Kidney (tissue), 14 donors: ENCODE measurements around the gene CCDC136. TPM values are rescaled to one million over a fixed set of nuclear protein-coding genes. Genes with fewer than 3 reads are reported as not detected.

ENCODE experiments used
- DNase-seq, 5 donors: peaks; one replicate each; pipeline ENCODE4 v3.0.0-alpha.2; 2013 to 2020
- FAIRE-seq: peaks from 2 replicates; lab custom pipeline; 2012; peaks lifted over from hg19 to GRCh38; lab: Jason Lieb, UNC
- H3K27ac ChIP-seq, 2 donors: one replicate each; pipeline ENCODE4 v1.7.0; 2013; ENCODE audit warnings: low read depth in 2 of 2, low read length in 2 of 2, inconsistent platforms in 1 of 2
- H3K27me3 ChIP-seq: one replicate; pipeline ENCODE4 v1.7.1; 2013; ENCODE audit warnings: low read length, inconsistent platforms; ENCODE audit not compliant: control insufficient read depth, insufficient read depth
- H3K36me3 ChIP-seq, 3 donors: one replicate each; pipeline versions ENCODE4 v1.7.0 to v1.7.1; 2013; ENCODE audit warnings: low read length in 3 of 3, control low read depth in 1 of 3, inconsistent platforms in 1 of 3; ENCODE audit not compliant: insufficient read depth in 3 of 3, control insufficient read depth in 2 of 3
- H3K4me1 ChIP-seq, 3 donors: one replicate each; pipeline versions ENCODE4 v1.7.0 to v1.7.1; 2013; ENCODE audit warnings: low read length in 3 of 3, inconsistent platforms in 1 of 3, low read depth in 1 of 3; ENCODE audit not compliant: control insufficient read depth in 2 of 3, insufficient read depth in 2 of 3
- H3K4me3 ChIP-seq, 3 donors: one replicate each; pipeline versions ENCODE4 v1.7.0 to v1.8.1; 2013; ENCODE audit warnings: low read length in 3 of 3, control low read depth in 1 of 3, inconsistent platforms in 1 of 3
- H3K9ac ChIP-seq, 3 donors: one replicate each; pipeline versions ENCODE4 v1.7.0 to v1.7.1; 2013; ENCODE audit warnings: low read length in 3 of 3, control low read depth in 1 of 3, inconsistent platforms in 1 of 3
- H3K9me3 ChIP-seq, 3 donors: one replicate each; pipeline versions ENCODE4 v1.7.0 to v1.7.1; 2013; ENCODE audit warnings: low read length in 3 of 3, control low read depth in 1 of 3, inconsistent platforms in 1 of 3; ENCODE audit not compliant: control insufficient read depth in 2 of 3, insufficient read depth in 1 of 3
- intact Hi-C: fragments of 100-400 bp; cut with DNase I; formaldehyde crosslinking; loops from one replicate; pipeline ENCODE4 v1.11.1; 2022
- polyA plus RNA-seq: library from polyadenylated mRNA; stranded (reverse); fragments of 350-450 nt; fragmentation: Illumina TruSeq; extraction: RNeasy Lipid Tissue Mini Kit (QIAGEN cat#74804); gene quantifications from one replicate; pipeline ENCODE4 v1.2.3, GENCODE V29; 2014; ENCODE audit warnings: low read depth, low replicate concordance; ENCODE audit not compliant: insufficient read depth
- total RNA-seq: library from RNA; stranded (reverse); fragmentation: NEBNext Ultra II Directional; extraction: Animal tissue kit (Norgen Biotek cat#: 25700); gene quantifications from one replicate; pipeline ENCODE4 v1.2.1, GENCODE V29; 2021
- TF ChIP-seq, protein P1 (sequence below): IDR thresholded peaks from 3 replicates; pipeline ENCODE4 v1.5.1; 2012; ENCODE audit warnings: mild to moderate bottlenecking, moderate library complexity, borderline replicate concordance; ENCODE audit not compliant: insufficient read depth; ENCODE audit errors: extremely low read depth
- donor health status: control.
- donor health status: control.
- donor health status: control.
- donor health status: control.
- donor health status: control.
- donor health status: DM: yes; HTN: yes; CAD: no.
- donor health status: Normal renal cell carcinoma (clear cell type).

Gene CCDC136
- total and polyA plus RNA-seq, 2 donors from 2014 or later = 1.4 to 4.2 TPM

DNA sequence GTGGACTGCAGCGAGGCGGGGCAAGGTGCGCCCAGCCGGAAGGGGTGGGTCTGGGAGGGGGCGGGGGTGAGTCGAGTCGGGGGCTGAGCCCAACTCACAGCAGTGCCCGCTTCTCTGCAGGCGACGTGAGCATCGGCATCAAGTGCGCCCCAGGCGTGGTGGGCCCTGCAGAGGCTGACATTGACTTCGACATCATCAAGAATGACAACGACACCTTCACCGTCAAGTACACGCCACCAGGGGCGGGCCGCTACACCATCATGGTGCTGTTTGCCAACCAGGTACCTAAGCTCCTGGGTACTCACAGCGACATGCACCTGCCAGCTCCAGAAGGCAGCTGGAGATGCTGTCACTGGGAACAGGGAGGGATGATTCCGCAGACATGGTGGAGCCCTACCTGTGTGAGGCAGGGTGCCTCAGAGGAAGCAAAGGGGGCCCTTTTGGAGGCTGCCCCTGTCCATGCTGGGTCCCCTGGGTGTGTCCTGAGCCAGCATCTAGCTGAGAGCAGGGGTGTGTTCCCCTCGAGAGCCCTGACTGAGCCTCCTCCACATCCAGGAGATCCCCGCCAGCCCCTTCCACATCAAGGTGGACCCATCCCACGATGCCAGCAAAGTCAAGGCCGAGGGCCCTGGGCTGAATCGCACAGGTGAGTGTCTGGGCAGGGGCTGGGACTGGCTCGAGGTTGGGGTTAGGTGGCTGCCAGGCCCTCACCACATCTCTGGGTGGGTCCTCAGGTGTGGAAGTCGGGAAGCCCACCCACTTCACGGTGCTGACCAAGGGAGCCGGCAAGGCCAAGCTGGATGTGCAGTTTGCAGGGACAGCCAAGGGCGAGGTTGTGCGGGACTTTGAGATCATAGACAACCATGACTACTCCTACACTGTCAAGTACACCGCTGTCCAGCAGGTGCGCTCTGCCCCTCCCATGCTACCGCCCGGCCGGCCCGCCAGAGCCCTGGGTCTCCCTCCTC is 51.2 kb downstream of the CCDC136 start:
- intact Hi-C loops = no loop called here
- TF ChIP-seq, protein P1, sequence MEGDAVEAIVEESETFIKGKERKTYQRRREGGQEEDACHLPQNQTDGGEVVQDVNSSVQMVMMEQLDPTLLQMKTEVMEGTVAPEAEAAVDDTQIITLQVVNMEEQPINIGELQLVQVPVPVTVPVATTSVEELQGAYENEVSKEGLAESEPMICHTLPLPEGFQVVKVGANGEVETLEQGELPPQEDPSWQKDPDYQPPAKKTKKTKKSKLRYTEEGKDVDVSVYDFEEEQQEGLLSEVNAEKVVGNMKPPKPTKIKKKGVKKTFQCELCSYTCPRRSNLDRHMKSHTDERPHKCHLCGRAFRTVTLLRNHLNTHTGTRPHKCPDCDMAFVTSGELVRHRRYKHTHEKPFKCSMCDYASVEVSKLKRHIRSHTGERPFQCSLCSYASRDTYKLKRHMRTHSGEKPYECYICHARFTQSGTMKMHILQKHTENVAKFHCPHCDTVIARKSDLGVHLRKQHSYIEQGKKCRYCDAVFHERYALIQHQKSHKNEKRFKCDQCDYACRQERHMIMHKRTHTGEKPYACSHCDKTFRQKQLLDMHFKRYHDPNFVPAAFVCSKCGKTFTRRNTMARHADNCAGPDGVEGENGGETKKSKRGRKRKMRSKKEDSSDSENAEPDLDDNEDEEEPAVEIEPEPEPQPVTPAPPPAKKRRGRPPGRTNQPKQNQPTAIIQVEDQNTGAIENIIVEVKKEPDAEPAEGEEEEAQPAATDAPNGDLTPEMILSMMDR = no peak
- Histone ChIP-seq H3K4me1 (no peaks in the 10 kb centered on the region), H3K27me3 (no peaks in the 10 kb centered on the region), H3K36me3 (no peaks in the 10 kb centered on the region), H3K9me3 (no peaks in the 10 kb centered on the region), H3K27ac (no peak overlapping the region), H3K4me3 (no peak overlapping the region), H3K9ac (no peak overlapping the region)
- FAIRE-seq (no peak), DNase-seq (peak in 1 of 5 donors; percentile 66)

DNA sequence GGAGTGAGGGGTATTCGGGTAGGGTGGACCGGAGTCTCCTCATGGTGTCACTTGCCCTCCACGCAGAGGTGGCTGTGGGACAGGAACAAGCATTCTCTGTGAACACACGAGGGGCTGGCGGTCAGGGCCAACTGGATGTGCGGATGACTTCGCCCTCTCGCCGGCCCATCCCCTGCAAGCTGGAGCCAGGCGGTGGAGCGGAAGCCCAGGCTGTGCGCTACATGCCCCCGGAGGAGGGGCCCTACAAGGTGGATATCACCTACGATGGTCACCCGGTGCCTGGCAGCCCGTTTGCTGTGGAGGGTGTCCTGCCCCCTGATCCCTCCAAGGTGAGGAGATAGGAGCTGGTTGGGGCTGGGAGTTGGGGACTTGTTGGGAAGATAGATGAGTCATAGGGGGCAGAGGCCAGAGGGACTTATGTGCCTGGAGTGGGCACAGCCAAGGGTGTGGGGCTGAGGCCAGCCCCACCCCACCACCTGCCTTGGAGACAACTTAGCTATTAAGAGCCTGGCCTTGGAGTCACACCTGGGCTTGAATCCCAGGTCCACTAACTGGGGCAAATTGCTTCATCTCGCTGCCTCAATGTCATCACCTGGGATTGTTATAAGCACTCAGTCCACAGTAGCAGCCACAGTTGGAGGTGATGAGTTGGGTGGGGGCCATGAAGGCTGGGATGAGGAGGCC is 52.3 kb downstream of the CCDC136 start:
- TF ChIP-seq, protein P1 = no peak
- H3K27me3 ChIP-seq = no peaks in the 10 kb centered on the region
- no peaks in the 10 kb centered on the region for H3K36me3 ChIP-seq
- no peak overlapping the region for H3K4me3 ChIP-seq
- FAIRE-seq = no peak
- no peak overlapping the region for H3K9ac ChIP-seq
- H3K27ac ChIP-seq = no peak overlapping the region
- intact Hi-C loops = no loop called here
- no peaks in the 10 kb centered on the region for H3K4me1 ChIP-seq
- peak in 1 of 5 donors; percentile 67 for DNase-seq
- no peaks in the 10 kb centered on the region for H3K9me3 ChIP-seq

DNA sequence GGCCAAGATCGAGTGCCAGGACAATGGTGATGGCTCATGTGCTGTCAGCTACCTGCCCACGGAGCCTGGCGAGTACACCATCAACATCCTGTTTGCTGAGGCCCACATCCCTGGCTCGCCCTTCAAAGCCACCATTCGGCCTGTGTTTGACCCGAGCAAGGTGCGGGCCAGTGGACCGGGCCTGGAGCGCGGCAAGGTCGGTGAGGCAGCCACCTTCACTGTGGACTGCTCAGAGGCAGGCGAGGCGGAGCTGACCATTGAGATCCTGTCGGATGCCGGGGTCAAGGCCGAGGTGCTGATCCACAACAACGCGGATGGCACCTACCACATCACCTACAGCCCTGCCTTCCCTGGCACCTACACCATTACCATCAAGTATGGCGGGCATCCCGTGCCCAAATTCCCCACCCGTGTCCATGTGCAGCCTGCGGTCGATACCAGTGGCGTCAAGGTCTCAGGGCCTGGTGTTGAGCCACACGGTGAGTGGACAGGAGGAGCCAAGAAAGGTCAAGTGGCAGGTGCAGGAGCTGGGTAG is 53.1 kb downstream of the CCDC136 start:
- DNase-seq (peak in 1 of 5 donors; percentile 64), FAIRE-seq (no peak)
- no peak overlapping the region for H3K27ac ChIP-seq
- no peak overlapping the region for H3K9ac ChIP-seq
- intact Hi-C loops = no loop called here
- TF ChIP-seq, protein P1 = no peak
- no peaks in the 10 kb centered on the region for H3K36me3 ChIP-seq
- no peaks in the 10 kb centered on the region for H3K27me3 ChIP-seq
- H3K4me3 ChIP-seq = no peak overlapping the region
- no peaks in the 10 kb centered on the region for H3K4me1 ChIP-seq
- no peaks in the 10 kb centered on the region for H3K9me3 ChIP-seq
